Right lobe of liver (tissue), 6 donors: ENCODE measurements around the gene UBC. TPM values are rescaled to one million over a fixed set of nuclear protein-coding genes. Genes with fewer than 3 reads are reported as not detected.
"Not testable (repeated sequence)": the region's sequence is repeated elsewhere in the genome, so short reads cannot be mapped to it uniquely, and the experiment has no call there.

ENCODE experiments used
- ATAC-seq, 4 donors: fragments of 200-7000 bp; cut with Tn5 transposase; one replicate each; pipeline ENCODE4 v1.9.1; 2020; ENCODE audit warnings: mild to moderate bottlenecking in 4 of 4, moderate library complexity in 4 of 4
- DNase-seq, 3 donors: peaks; one replicate each; pipeline ENCODE4 v3.0.0-alpha.2; 2020
- H3K27ac ChIP-seq, 3 donors: fragments of 200-600 bp; one replicate each; pipeline ENCODE4 v1.8.0; 2022
- H3K27me3 ChIP-seq, 2 donors: fragments of 200-600 bp; one replicate each; pipeline ENCODE4 v1.8.0; 2022
- H3K36me3 ChIP-seq, 4 donors: fragments of 200-600 bp; sonication (generic) in 1 of 4; one replicate each; pipeline versions ENCODE4 v1.5.1 to v1.8.0; 2017 to 2022; ENCODE audit warnings: control low read depth in 1 of 4
- H3K4me1 ChIP-seq, 4 donors: fragments of 200-600 bp; sonication (generic) in 1 of 4; one replicate each; pipeline versions ENCODE4 v1.5.1 to v1.8.0; 2017 to 2022; ENCODE audit warnings: control low read depth in 1 of 4
- H3K4me3 ChIP-seq, 3 donors: fragments of 200-600 bp; one replicate each; pipeline ENCODE4 v1.8.0; 2022
- H3K9me3 ChIP-seq, 4 donors: fragments of 200-600 bp; sonication (generic) in 1 of 4; one replicate each; pipeline versions ENCODE4 v1.5.1 to v1.8.0; 2017 to 2022; ENCODE audit warnings: control low read depth in 1 of 4
- POLR2A ChIP-seq: fragments of 450-650 bp; IDR thresholded peaks from one replicate; pipeline ENCODE4 v1.6.1; 2017; ENCODE audit warnings: antibody characterized with exemption, mild to moderate bottlenecking
- WGBS: methylation state at CpG from one replicate; pipeline ENCODE4 v1.1.6; 2018; ENCODE audit warnings: low coverage, low lambda C conversion rate; ENCODE audit not compliant: insufficient coverage; ENCODE audit errors: missing lambda C conversion rate; 5-methylcytosine and 5-hydroxymethylcytosine counted together
- intact Hi-C, 2 donors: fragments of 100-400 bp; cut with DNase I; formaldehyde crosslinking; loops; one replicate each; pipeline versions ENCODE4 v1.11.2 to v1.14.1; 2022
- total RNA-seq, 6 experiments: library from RNA; depleted of rRNA in 2 of 6; stranded (reverse); fragments of >200 nt in 2 of 6; fragmentation: NEBNext Ultra II Directional in 3 of 6; extraction: Animal tissue kit (Norgen Biotek cat#: 25700) in 3 of 6; gene quantifications; one replicate each; pipeline versions ENCODE4 v1.1.0 to v1.2.4, GENCODE V29; 2016 to 2023
- TF ChIP-seq, protein P1 (sequence below), 4 donors: fragments of 200-600 bp in 3 of 4; fragments of 450-650 bp in 1 of 4; IDR thresholded peaks; one replicate each; pipeline versions ENCODE4 v1.5.1 to v1.8.0; 2016 to 2022; ENCODE audit warnings: antibody characterized with exemption in 4 of 4, mild to moderate bottlenecking in 2 of 4
- donor health status: DM: no; HTN: yes; CAD: no.
- donor health status: DM: no; HTN: no; CAD: no.
- donor health status: DM: no; HTN: no; CAD: no.
- donor health status: DM: no; HTN: yes; CAD: no.
- donor health status: DM: no; HTN: yes; CAD: no.

The UBC gene
- total RNA-seq, 6 experiments from 2014 or later, result 390 to 1,023 (median 604) TPM

DNA sequence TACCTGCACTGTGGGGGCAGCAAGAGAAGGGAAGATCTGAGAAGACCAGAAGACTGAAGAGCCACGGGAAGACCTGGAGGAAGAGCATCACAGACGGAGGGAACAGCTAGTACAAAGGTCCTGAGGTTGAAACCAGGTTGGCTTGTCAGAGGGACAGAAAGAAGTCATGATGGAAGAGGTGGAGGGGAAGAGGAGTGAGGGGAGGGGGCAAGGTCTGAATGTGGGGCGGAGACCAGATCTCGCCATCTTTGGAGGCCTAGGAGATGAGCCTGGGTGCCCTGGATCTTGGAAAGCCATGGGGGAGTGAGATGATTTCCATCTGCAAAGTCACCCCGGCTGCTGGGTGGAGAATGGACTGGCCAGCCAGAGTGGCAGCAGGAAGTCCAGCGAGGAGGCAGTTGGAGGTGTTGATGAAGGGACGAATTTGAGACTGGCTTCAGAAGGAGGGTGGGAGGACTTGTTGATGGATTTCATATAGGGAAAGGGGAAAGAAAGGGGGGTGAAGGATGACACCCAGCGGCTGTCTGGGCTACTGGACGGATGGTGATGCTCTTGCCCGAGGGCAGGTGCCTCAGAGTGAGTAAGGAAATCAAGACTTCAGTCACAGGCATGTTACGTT, 14.6 kb upstream of the UBC start:
- TF ChIP-seq POLR2A, result no peak
- peaks cover 0 to 6% (median 0%) of the 10 kb centered on the region in 4 donors for H3K4me1 ChIP-seq
- DNase-seq (no peak), ATAC-seq (no peak)
- no peaks in the 10 kb centered on the region for H3K27me3 ChIP-seq
- H3K27ac ChIP-seq, result no peak overlapping the region
- 87% methylated on average over 11 of the region's 11 CpGs for WGBS
- H3K36me3 ChIP-seq, result no peaks in the 10 kb centered on the region
- intact Hi-C loops, result no loop called here
- H3K9me3 ChIP-seq, result no peaks in the 10 kb centered on the region
- H3K4me3 ChIP-seq, result no peak overlapping the region

DNA sequence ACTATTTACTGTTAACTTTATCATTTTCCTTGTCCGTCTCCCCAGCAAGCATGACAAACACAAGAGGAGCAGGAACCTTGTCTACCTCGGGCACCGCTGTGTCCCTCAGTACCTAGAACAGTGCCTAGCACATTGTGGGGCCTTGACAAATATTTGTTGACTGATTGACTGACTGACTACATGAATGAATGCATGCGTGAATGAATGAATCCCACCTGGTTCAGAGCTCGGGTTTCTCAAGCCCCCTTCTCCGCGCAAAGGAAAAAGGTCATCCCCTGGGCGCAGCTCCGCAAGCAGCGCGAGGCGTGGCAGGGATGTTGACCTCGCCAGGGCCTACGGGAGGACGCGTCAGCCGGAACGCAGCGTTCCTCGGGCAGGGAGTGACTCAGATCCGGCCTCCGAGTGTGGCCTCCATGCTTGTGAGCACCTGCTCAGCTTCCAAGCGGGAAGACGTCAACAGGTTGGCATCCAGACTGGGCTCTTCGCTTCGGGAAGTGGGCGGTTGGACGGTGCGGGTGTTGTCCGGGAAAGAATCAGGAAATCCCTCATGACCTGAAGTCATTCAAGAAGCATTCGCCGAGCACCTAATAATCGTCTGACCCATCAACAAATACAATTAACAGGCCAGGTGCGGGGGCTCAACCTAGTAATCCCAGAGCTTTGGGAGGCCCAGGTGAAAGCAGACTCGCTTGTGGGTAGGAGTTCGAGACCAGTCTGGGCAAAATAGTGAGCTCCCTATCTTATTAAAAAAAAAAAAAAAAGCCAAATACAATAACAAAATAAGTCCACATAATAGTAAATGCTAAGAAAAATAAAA, 13.9 kb upstream of the UBC start:
- Histone ChIP-seq H3K36me3 (no peaks in the 10 kb centered on the region), H3K27ac (peak overlapping the region; percentile 87 to 90 (median 89)), H3K27me3 (no peaks in the 10 kb centered on the region), H3K4me1 (peaks cover 0 to 6% (median 0%) of the 10 kb centered on the region in 4 donors), H3K9me3 (no peaks in the 10 kb centered on the region), H3K4me3 (peak overlapping the region; percentile 48 to 57 (median 57))
- TF ChIP-seq, protein P1, sequence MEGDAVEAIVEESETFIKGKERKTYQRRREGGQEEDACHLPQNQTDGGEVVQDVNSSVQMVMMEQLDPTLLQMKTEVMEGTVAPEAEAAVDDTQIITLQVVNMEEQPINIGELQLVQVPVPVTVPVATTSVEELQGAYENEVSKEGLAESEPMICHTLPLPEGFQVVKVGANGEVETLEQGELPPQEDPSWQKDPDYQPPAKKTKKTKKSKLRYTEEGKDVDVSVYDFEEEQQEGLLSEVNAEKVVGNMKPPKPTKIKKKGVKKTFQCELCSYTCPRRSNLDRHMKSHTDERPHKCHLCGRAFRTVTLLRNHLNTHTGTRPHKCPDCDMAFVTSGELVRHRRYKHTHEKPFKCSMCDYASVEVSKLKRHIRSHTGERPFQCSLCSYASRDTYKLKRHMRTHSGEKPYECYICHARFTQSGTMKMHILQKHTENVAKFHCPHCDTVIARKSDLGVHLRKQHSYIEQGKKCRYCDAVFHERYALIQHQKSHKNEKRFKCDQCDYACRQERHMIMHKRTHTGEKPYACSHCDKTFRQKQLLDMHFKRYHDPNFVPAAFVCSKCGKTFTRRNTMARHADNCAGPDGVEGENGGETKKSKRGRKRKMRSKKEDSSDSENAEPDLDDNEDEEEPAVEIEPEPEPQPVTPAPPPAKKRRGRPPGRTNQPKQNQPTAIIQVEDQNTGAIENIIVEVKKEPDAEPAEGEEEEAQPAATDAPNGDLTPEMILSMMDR (IDR thresholded peaks at IDR 0.05), result no peak
- no peak for TF ChIP-seq POLR2A
- intact Hi-C loops, result no loop called here
- DNase-seq (peak in 1 of 3 donors; percentile 75), ATAC-seq (peak; percentile 22 to 68 (median 42))
- 44% methylated on average over 13 of the region's 36 CpGs for WGBS

DNA sequence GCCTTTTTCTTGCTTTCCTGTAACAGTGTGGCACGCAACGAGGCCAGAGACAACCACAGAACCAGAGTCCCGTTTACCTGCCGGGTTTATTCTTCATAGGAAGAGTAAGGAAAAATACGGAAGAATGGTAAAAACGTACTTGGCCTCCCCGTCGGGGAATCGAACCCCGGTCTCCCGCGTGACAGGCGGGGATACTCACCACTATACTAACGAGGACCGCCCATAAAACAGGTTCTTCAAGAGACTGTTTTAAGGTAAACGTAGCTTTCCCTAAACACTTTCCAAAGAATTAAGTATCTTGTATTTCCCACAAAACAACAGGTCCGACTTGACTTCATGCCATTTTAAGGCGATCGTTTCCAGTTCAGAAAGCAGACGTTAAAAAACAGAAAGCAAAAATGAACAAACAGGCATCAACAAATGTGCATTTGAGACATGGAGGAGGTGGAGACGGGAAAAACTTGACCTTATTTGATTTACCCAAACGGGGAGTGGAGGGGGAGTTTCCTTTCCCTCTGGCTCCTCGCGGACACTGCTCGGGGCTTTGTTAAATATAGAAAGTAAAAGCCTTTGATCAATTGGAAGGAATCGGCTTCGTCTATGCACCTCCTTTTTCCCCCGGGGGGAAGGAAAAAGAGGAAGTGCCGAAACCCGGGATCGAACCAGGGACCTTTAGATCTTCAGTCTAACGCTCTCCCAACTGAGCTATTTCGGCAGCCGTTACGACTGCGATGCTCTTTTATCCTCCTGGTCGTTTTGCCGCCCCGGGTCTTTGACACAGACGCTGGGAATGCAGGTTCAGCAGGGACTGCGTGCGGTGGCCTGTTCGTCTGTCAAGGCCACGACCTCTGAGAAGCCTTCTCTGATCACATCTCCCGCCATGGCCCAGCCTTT, 13.0 kb upstream of the UBC start:
- intact Hi-C loops, result no loop called here
- 0% methylated on average over 45 of the region's 45 CpGs for WGBS

DNA sequence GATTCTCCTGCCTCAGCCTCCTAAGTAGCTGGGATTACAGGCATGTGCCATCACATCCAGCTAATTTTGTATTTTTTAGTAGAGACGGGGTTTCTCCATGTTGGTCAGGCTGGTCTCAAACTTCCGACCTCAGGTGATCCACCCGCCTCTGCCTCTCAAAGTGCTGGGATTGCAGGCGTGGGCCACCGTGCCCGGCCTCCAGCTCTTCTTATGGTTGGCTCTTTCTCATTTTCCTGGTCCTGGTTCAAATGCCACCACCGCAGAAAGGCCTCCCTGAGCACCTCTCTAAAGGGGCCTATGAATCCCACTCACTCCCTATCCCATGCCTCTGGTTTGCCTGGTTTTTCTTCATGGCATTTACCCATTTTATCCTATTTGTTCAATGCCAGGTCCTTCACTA, 11.3 kb upstream of the UBC start:
- H3K4me3 ChIP-seq, ATAC-seq, intact Hi-C loops, H3K27ac ChIP-seq, H3K36me3 ChIP-seq, DNase-seq, H3K27me3 ChIP-seq, H3K4me1 ChIP-seq, H3K9me3 ChIP-seq: not testable (repeated sequence)
- 97% methylated on average over 6 of the region's 7 CpGs for WGBS

More for the DNA sequence above, 13.0 kb upstream of the UBC start:
- ATAC-seq (peak; percentile 86 to 93 (median 89)), DNase-seq (peak; percentile 85 to 89 (median 87))
- Histone ChIP-seq H3K4me3 (peak overlapping the region; percentile 48 to 57 (median 57)), H3K4me1 (peaks cover 0 to 6% (median 0%) of the 10 kb centered on the region in 4 donors), H3K9me3 (no peaks in the 10 kb centered on the region), H3K27ac (peak overlapping the region; percentile 87 to 90 (median 89)), H3K36me3 (no peaks in the 10 kb centered on the region), H3K27me3 (no peaks in the 10 kb centered on the region)
- TF ChIP-seq POLR2A, result no peak
- TF ChIP-seq, protein P1 (IDR thresholded peaks at IDR 0.05), result no peak

DNA sequence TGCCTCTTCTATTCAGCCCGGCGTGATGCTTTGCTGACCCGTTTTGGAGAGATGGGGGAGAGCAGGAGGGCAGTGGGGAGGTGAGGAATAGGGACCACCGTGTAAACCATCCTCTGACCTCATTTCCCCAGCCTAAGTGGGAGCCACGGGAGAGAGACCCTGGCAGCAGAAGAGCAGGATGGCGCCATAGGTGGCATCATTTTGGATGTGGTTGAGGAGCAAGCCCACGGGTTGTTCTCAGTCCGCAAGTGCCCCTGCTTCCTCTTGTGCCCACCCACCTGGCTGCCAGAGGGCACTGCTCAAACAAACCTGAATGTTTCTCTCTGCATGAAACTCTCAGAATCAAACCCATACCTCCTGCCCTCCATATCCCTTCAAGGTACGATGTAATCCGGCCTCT, 10.7 kb upstream of the UBC start:
- ATAC-seq, result no peak
- no peaks in the 10 kb centered on the region for H3K27me3 ChIP-seq
- no peaks in the 10 kb centered on the region for H3K36me3 ChIP-seq
- TF ChIP-seq POLR2A, result no peak
- TF ChIP-seq, protein P1 (IDR thresholded peaks at IDR 0.05), result no peak
- no peaks in the 10 kb centered on the region for H3K9me3 ChIP-seq
- intact Hi-C loops, result no loop called here
- DNase-seq, result no peak
- H3K27ac ChIP-seq, result no peak overlapping the region
- peaks cover 0 to 6% (median 0%) of the 10 kb centered on the region in 4 donors for H3K4me1 ChIP-seq
- no peak overlapping the region for H3K4me3 ChIP-seq
- 77% methylated on average over 6 of the region's 10 CpGs for WGBS
